Measurements from ENCODE around the gene CD2BP2.
"Not testable (repeated sequence)": the region's sequence is repeated elsewhere in the genome, so short reads cannot be mapped to it uniquely, and the experiment has no call there.

CD2BP2 gene

DNA sequence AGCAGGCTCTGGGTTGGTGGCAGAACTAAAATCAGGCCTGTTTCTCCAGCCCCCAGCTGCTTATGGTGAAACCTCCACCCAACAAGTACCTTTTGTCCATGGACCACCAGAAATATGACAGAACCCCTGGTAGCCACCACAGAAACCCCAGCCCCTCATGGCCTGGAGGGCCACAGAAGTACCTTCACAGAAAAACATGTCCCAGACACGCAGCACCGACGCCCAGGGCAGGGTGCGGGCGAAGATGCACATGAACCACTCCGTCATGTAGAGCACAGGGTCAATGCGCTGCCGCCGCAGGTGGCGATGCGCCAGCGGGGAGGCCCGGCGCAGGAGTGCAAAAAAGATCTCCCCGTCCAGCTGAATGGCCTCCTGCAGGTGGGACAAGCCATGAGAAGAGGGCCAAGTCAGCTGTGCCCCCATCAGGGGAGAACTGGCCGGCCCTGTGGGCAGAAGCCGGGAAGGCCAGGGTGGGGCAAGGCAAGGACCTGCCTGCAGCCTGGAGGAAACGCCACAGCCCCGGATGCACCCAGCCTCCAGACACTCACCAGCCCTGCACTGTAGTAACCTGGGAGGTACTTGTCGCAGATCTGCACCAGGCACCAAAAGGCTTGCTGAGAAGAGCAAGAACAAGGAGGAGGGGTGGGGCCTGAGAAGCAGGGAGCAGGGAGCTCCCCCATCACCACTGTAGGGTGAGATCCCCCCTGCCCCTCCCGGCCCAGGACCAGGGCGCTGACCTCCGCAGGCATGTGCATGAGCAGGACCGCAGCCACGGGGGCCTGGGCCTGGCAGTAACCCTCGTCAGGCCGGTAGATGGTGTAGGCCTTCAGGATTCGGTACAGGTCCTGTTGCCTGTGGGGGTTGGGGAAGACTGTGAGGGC, 4.1 kb upstream of the CD2BP2 start:
- DNase-seq = no peak

DNA sequence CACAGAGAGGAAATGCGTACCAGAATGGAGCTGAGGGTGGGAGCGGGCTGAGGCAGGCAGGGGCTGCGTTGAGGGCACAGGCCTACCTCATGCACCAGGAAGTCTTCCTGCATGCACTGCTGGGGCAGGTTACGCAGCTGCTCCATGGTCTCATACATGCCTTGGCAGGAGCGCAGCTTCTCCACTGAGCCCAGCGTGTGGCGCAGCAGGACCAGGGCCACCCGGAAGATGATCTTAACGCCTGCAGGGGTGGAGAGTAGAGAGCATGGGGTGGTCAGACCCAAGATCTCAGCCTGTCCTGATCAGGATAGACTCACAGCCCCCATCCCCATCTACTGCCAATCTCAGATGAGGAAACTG, 3.4 kb upstream of the CD2BP2 start:
- no peak for DNase-seq

DNA sequence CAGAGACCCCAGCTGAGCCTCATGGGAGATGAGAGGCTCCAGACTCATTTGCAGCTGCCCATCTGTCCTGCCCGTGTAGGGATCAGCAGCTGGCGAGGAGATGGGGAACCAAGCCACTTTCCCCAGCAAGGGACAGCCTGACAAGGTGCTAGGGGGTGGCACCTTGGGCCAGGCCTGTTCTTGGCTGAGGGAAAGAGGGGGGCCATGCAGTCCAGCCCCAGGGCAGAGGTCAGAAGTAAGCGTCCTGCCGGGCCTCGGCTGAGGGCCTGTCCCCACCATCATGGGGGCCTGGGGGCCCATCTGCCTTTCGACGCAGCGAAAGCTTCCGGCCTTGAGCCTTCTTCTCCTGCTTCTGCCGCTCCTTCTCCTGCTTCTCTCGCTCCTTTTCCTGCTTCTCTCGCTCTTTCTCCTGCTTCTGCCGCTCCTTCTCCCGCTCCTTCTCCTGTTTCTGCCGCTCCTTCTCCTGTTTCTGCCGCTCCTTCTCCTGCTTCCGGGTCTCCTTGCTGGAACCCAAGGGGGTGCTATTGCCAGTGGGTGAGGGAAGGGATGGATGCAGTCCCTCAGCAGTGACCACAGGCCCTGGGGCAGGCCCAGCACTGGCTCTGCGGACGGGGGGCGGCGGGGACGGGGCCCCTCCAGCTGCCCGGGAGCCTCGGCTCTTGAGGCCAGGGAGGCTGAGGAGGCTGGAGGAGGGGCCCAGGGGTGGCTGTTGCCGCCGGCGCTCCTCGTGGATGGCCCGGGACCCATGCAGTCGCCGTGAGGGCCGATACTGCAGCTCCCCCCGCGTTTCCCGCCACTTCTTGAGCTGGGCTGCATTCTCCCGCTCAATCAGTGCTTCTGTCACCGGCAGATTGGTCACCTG, 2.8 kb upstream of the CD2BP2 start:
- DNase-seq = no peak

GRCh38 chr16:30357085-30357714, 2.1 kb upstream of the CD2BP2 start:
- no peak for DNase-seq

DNA sequence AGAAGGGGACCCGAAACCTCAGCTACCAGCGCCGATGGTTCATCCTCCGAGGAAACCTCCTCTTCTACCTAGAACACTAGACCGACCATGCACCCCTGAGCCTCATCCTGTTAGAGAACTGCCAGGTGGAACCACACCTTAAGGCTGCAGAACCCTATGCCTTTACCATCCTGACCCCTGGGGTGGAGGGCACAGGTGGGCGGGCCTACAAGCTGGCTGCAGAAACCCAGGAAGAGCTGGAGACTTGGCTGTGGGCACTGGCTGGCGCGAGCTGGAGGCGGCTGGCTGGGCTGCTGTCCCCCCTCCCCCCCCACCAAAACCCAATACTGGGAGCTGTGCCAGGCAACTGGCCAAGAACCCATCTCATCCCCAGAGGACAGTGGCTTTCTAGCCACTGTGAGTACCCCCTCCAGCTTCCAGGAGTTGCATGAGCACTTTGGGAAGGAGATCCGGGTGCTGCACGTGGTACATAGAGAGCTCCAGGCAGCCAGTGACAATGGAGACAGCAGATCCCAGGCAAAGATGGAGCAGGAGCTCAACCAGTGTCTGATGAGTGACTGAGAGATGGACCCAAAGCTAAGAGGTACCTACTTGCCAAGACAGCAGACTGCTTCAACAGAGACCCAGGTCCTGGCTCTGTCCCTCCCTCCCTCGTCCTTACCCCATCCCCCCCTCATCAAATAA, 1.4 kb upstream of the CD2BP2 start:
- DNase-seq = no peak

GRCh38 chr16:30355954-30356308, 823 bp upstream of the CD2BP2 start:
- DNase-seq = no peak

- DNase-seq = no peak
Observed at GRCh38 chr16:30354423-30355143, 525 bp downstream of the CD2BP2 start.

GRCh38 chr16:30353438-30354129, 1.5 kb downstream of the CD2BP2 start:
- no peak for DNase-seq

GRCh38 chr16:30352488-30353401, 2.4 kb downstream of the CD2BP2 start:
- DNase-seq = no peak

DNA sequence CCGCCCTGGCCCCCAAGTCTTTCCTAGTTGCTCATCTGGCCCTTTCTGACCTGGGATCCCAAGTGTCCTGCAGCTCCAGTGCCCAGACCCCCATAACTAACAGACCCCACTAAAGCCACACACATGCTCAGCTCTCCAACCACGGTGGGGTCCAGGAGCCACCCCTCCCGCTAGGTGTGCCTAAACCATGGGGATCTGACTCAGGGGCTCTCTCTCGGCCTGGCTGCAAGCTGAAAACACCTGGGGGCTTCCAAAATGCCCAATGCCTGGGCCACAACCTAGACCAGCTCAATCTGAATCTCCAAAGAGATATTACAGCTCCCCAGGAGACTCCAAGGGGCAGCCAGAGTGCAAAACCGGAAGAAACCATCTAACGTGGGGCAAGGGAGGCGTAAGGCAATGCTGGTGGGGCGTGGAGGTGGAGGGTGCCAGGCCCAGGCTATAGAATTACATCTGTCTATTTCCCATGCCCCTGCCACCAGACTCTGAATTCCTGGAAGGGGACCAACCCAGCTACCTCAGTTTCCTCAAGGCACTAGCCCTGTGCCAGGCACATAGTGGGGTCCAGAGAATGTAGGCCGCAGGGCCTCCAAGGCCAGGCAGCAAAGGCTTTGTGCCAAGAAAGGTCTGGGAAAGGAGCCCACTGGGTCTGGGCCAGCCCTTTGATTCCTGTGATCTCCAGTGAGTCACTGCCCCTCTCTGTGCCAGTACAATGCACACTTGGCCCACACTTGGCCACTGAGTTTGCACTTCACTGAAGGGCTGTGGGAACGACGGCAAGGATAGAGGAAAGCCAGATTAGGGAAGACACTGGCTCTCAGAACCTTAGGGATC, 3.3 kb downstream of the CD2BP2 start:
- no peak for DNase-seq

DNA sequence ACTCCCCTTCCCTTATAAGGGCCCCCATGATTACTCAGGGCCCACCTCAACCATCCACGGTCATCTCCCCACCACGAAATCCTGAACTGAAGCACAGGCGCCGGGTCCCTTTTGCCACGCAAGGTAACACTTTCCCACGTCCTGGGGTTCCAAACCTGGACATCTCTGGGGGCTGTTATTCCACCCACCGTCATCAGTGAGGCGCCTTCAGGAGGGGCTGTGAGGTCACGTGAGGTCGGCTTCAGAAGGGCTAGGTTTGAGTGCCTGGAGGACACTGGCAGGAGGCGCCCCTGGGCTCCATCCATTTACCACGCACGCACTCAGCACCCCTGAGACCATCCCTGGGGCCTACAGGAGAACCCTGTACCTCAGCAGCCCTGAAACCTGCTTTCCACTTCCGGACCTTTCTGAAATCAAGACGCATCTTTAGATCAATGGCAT, 4.1 kb downstream of the CD2BP2 start:
- no peak for DNase-seq

GRCh38 chr16:30350134-30350871, 4.8 kb downstream of the CD2BP2 start:
- no peak for DNase-seq

DNA sequence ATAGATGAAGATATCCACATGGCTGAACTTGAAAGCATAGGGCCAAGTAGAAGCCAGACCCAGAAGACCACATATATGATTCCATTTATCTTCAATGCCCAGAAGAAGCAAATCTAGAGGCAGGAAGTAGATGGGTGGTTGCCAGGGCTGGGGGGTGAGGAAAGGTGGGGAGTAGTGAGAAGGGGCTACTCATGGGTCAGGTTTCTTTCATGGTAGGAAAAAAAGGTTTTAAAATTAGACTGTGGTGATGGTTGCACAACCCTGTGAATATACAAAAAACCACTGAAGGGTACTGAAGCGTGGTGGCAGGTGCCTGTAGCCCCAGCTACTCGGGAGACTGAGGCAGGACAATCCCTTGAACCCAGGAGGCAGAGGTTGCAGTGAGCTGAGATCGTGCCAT, 5.4 kb downstream of the CD2BP2 start:
- no peak for DNase-seq

- DNase-seq = no peak
Observed at GRCh38 chr16:30348929-30349328, 6.2 kb downstream of the CD2BP2 start.

DNA sequence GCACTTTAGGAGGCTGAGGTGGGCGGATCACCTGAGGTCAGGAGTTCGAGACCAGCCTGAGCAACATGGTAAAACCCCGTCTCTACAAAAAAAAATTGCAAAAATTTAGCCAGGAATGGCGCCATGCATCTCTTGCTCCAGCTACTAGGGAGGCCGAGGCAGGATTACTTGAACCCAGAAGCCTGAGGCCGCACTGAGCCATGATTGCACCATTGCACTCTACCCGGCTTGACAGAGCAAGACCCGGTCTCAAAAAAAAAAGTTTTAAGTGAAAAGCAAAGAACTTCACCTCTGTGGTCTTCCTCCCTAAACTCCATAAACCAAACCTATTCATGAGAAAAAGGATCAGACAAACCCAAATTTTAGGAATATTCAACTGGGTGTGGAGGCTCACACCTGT, 7.0 kb downstream of the CD2BP2 start:
- DNase-seq = no peak

- no peak for DNase-seq
Observed at GRCh38 chr16:30346286-30346685, 8.8 kb downstream of the CD2BP2 start.

DNA sequence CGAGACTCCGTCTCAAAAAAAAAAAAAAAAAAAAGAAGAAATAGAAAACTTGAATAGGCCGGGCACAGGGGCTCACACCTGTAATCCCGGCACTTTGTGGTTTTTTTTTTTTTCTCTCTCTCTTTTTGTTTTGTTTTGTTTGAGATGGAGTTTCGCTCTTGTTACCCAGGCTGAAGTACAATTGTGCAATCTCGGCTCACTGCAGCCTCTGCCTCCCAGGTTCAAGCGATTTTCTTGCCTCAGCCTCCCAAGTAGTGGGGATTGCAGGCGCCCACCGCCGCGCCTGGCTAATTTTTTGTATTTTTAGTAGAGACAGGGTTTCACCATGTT, 11.7 kb downstream of the CD2BP2 start:
- DNase-seq = not testable (repeated sequence)

GRCh38 chr16:30342751-30343490, 12.2 kb downstream of the CD2BP2 start:
- no peak for DNase-seq
